ENCODE data around the gene DCP1B. TPM values are rescaled to one million over a fixed set of nuclear protein-coding genes. Genes with fewer than 3 reads are reported as not detected.
A peak's percentile ranks its signal among the peaks of the same experiment; 100 is the strongest.
"Not testable (repeated sequence)": the region's sequence is repeated elsewhere in the genome, so short reads cannot be mapped to it uniquely, and the experiment has no call there.

The DCP1B gene
- total RNA-seq, 1 experiment from 2014 or later = 4.8 TPM

- Histone ChIP-seq H3K4me3 (ENCODE audit: low read depth in 2 of 2, low read length in 2 of 2) (no peak overlapping the region), H3K27ac (ENCODE audit: low read length) (no peak overlapping the region), H3K9me3 (ENCODE audit: control insufficient read depth, insufficient read depth, low read depth, low read length) (no peaks in the 10 kb centered on the region), H3K4me1 (ENCODE audit: control insufficient read depth, insufficient read depth, low read length) (no peaks in the 10 kb centered on the region), H3K27me3 (ENCODE audit: control insufficient read depth, insufficient read depth, low read length) (no peaks in the 10 kb centered on the region), H3K36me3 (ENCODE audit: control insufficient read depth, insufficient read depth, low read length) (no peaks in the 10 kb centered on the region)
- ChIA-PET CTCF (interaction anchor here (0.6 kb wide), 1 partner anchor 145 kb away, joined by 4 read pairs; no protein-coding TSS in a partner anchor), POLR2A (no interaction called here)
- ATAC-seq (no peak), DNase-seq (ENCODE audit: low read depth, low spot score) (no peak)
- intact Hi-C loops (cut with micrococcal nuclease; ENCODE audit: unreplicated experiment) (no loop called here), in situ Hi-C loops (cut with HindIII; ENCODE audit: low pct_unique_long_range_greater_than_20kb, low sequenced_read_pairs) (no loop called here)
- no TSS peak for BruUV-seq (replicated peaks)
- no peak for TF ChIP-seq POLR2AphosphoS5 (IDR thresholded peaks at IDR 0.05; ENCODE audit: low read depth, low read length)
- no peak for TF ChIP-seq REST (IDR thresholded peaks at IDR 0.05; ENCODE audit: insufficient read depth in 1 of 2, low read depth in 2 of 2, low read length in 1 of 2)
- TF ChIP-seq CTCF (IDR thresholded peaks at IDR 0.05) = no peak
- no peak for TF ChIP-seq SIN3A (IDR thresholded peaks at IDR 0.05; ENCODE audit: borderline replicate concordance, insufficient read depth, low read depth, low read length)
- no peak for TF ChIP-seq TCF7L2 (IDR thresholded peaks at IDR 0.05; ENCODE audit: low read depth, low read length)
Observed at GRCh38 chr12:1946296-1946695, 58.0 kb downstream of the DCP1B start.

GRCh38 chr12:1945502-1945901 lies 58.8 kb downstream of the DCP1B start:
- H3K9me3 ChIP-seq (ENCODE audit: control insufficient read depth, insufficient read depth, low read depth, low read length); H3K36me3 ChIP-seq (ENCODE audit: control insufficient read depth, insufficient read depth, low read length); ATAC-seq; H3K4me3 ChIP-seq (ENCODE audit: low read depth in 2 of 2, low read length in 2 of 2); in situ Hi-C loops (cut with HindIII; ENCODE audit: low pct_unique_long_range_greater_than_20kb, low sequenced_read_pairs); H3K27ac ChIP-seq (ENCODE audit: low read length); POLR2A ChIA-PET; intact Hi-C loops (cut with micrococcal nuclease; ENCODE audit: unreplicated experiment); H3K4me1 ChIP-seq (ENCODE audit: control insufficient read depth, insufficient read depth, low read length); DNase-seq (ENCODE audit: low read depth, low spot score); BruUV-seq (replicated peaks); CTCF ChIA-PET; H3K27me3 ChIP-seq (ENCODE audit: control insufficient read depth, insufficient read depth, low read length): not testable (repeated sequence)

- intact Hi-C loops (cut with micrococcal nuclease; ENCODE audit: unreplicated experiment) = loop anchor here (1.0 to 10.0 kb wide), 2 partner anchors 144 to 275 kb away; no protein-coding TSS in a partner anchor
- Histone ChIP-seq H3K4me1 (ENCODE audit: control insufficient read depth, insufficient read depth, low read length) (peaks cover 3% of the 10 kb centered on the region; the same call in 1 of the 2 replicates), H3K27ac (ENCODE audit: low read length) (peak overlapping the region; percentile 63), H3K4me3 (ENCODE audit: low read depth in 2 of 2, low read length in 2 of 2) (no peak overlapping the region), H3K36me3 (ENCODE audit: control insufficient read depth, insufficient read depth, low read length) (no peaks in the 10 kb centered on the region), H3K27me3 (ENCODE audit: control insufficient read depth, insufficient read depth, low read length) (no peaks in the 10 kb centered on the region), H3K9me3 (ENCODE audit: control insufficient read depth, insufficient read depth, low read depth, low read length) (no peaks in the 10 kb centered on the region)
- peak; percentile 67 for DNase-seq (ENCODE audit: low read depth, low spot score)
- in situ Hi-C loops (cut with HindIII; ENCODE audit: low pct_unique_long_range_greater_than_20kb, low sequenced_read_pairs) = no loop called here
- TF ChIP-seq CTCF (IDR thresholded peaks at IDR 0.05) (peak; percentile 87), SIN3A (IDR thresholded peaks at IDR 0.05; ENCODE audit: borderline replicate concordance, insufficient read depth, low read depth, low read length) (no peak)
- CTCF ChIA-PET = interaction anchor here (0.5 to 1.6 kb wide), 12 partner anchors 13 to 290 kb away, joined by 3 to 10 read pairs (median 3); no protein-coding TSS in a partner anchor
- no TSS peak for BruUV-seq (replicated peaks)
- ATAC-seq = peak; percentile 95
- POLR2A ChIA-PET = interaction anchor here (0.6 kb wide), 2 partner anchors 358 to 1815 kb away, joined by 3 to 7 read pairs; no protein-coding TSS in a partner anchor
Observed at GRCh38 chr12:1939801-1940607, 64.3 kb downstream of the DCP1B start.
